Limb (tissue), 2 donors: ENCODE data around the gene MBD5.

Source experiments
- DNase-seq, 2 donors: peaks; one replicate each; pipeline ENCODE4 v3.0.0-alpha.2; 2016; ENCODE audit errors: extremely low spot score in 2 of 2

MBD5 gene

GRCh38 chr2:148110184-148110583 lies 89.3 kb downstream of the MBD5 start:
- DNase-seq, result no peak

- DNase-seq, result no peak
These were observed 101.9 kb downstream of the MBD5 start for GRCh38 chr2:148122788-148123187.

GRCh38 chr2:148124271-148124670 lies 103.4 kb downstream of the MBD5 start:
- DNase-seq, result no peak

GRCh38 chr2:148130581-148130980 lies 109.7 kb downstream of the MBD5 start:
- DNase-seq, result no peak

GRCh38 chr2:148132412-148132811 lies 111.5 kb downstream of the MBD5 start:
- DNase-seq, result no peak

GRCh38 chr2:148135705-148136104 lies 114.8 kb downstream of the MBD5 start:
- DNase-seq, result no peak

- no peak for DNase-seq
These were observed 115.5 kb downstream of the MBD5 start for GRCh38 chr2:148136441-148136840.

GRCh38 chr2:148161909-148162435 lies 141.1 kb downstream of the MBD5 start:
- DNase-seq, result no peak

- no peak for DNase-seq
These were observed 142.0 kb downstream of the MBD5 start for GRCh38 chr2:148162871-148163270.

GRCh38 chr2:148165975-148166374 lies 145.1 kb downstream of the MBD5 start:
- no peak for DNase-seq

- DNase-seq, result no peak
These were observed 146.4 kb downstream of the MBD5 start for GRCh38 chr2:148167241-148167766.

- no peak for DNase-seq
These were observed 147.0 kb downstream of the MBD5 start for GRCh38 chr2:148167855-148168254.

- no peak for DNase-seq
These were observed 151.4 kb downstream of the MBD5 start for GRCh38 chr2:148172131-148172753.

- peak in 1 of 2 donors; percentile 26 for DNase-seq
These were observed 152.3 kb downstream of the MBD5 start for GRCh38 chr2:148173168-148173567.

- DNase-seq, result no peak
These were observed 156.7 kb downstream of the MBD5 start for GRCh38 chr2:148177559-148177958.

GRCh38 chr2:148179724-148180123 lies 158.8 kb downstream of the MBD5 start:
- no peak for DNase-seq

GRCh38 chr2:148184976-148185375 lies 164.1 kb downstream of the MBD5 start:
- DNase-seq, result no peak

- no peak for DNase-seq
These were observed 174.0 kb downstream of the MBD5 start for GRCh38 chr2:148194882-148195281.

- DNase-seq, result no peak
These were observed 180.4 kb downstream of the MBD5 start for GRCh38 chr2:148201075-148202004.

- no peak for DNase-seq
These were observed 181.3 kb downstream of the MBD5 start for GRCh38 chr2:148202237-148202636.

- no peak for DNase-seq
These were observed 186.2 kb downstream of the MBD5 start for GRCh38 chr2:148207111-148207510.

- DNase-seq, result no peak
These were observed 188.7 kb downstream of the MBD5 start for GRCh38 chr2:148209603-148210002.
